HG02840 (cell line): Measurements from ENCODE around the gene IGHMBP2.

Source experiments
- ATAC-seq: cut with Tn5 transposase; IDR thresholded peaks from one replicate; pipeline ENCODE4 v1.9.1; 2021; ENCODE audit warnings: mild to moderate bottlenecking, moderate library complexity, moderate number of reproducible peaks; ENCODE audit not compliant: unreplicated experiment, low FRiP score

Gene IGHMBP2

GRCh38 chr11:68978626-68978930, 74.9 kb downstream of the IGHMBP2 start:
- no peak for ATAC-seq

GRCh38 chr11:68978931-68979594, 75.4 kb downstream of the IGHMBP2 start:
- no peak for ATAC-seq

- no peak for ATAC-seq
Observed at GRCh38 chr11:68979931-68980775, 76.5 kb downstream of the IGHMBP2 start.

GRCh38 chr11:68980776-68981065, 77.0 kb downstream of the IGHMBP2 start, which contains the start of gene MRGPRD:
Gene MRGPRD, minus strand, starts transcription at chr11:68980986. Its CDS starts 0 bp downstream, at chr11:68980986.
- no peak for ATAC-seq

GRCh38 chr11:68982134-68982533, 78.4 kb downstream of the IGHMBP2 start:
- no peak for ATAC-seq

GRCh38 chr11:68983801-68984200, 80.1 kb downstream of the IGHMBP2 start:
- no peak for ATAC-seq

GRCh38 chr11:68987211-68987610, 83.5 kb downstream of the IGHMBP2 start:
- no peak for ATAC-seq

GRCh38 chr11:68988491-68988890, 84.8 kb downstream of the IGHMBP2 start:
- no peak for ATAC-seq
